BE2C (cell line): ENCODE data around the gene STXBP5.

Source experiments
- DNase-seq: peaks from one replicate; pipeline ENCODE4 v3.0.0-alpha.2; 2020
- H3K27me3 ChIP-seq: fragments of 250-450 bp; sonication (Bioruptor Pico); 2 replicates; pipeline ENCODE4 v1.5.1; 2020; ENCODE audit warnings: mild to moderate bottlenecking
- H3K36me3 ChIP-seq: fragments of 250-450 bp; sonication (Bioruptor Pico); 2 replicates; pipeline ENCODE4 v1.5.1; 2020; ENCODE audit warnings: mild to moderate bottlenecking
- H3K4me1 ChIP-seq: fragments of 250-450 bp; sonication (Bioruptor Pico); 2 replicates; pipeline ENCODE4 v1.5.1; 2020
- H3K4me3 ChIP-seq: 2 replicates; pipeline ENCODE4 v1.5.1; 2011; ENCODE audit warnings: low read depth, low read length
- H3K9me3 ChIP-seq: fragments of 250-450 bp; sonication (Bioruptor Pico); 2 replicates; pipeline ENCODE4 v1.5.1; 2020
- CTCF ChIP-seq: IDR thresholded peaks from 2 replicates; pipeline ENCODE4 v1.5.1; 2012; ENCODE audit warnings: mild to moderate bottlenecking, low read depth, low read length

The STXBP5 gene

GRCh38 chr6:147204843-147205311, 660 bp downstream of the STXBP5 start:
- no peak for DNase-seq
- H3K27me3 ChIP-seq = no peaks in the 10 kb centered on the region
- no peaks in the 10 kb centered on the region; the same call in none of the 2 replicates for H3K36me3 ChIP-seq
- TF ChIP-seq CTCF = no peak
- H3K4me1 ChIP-seq = peaks cover 4% of the 10 kb centered on the region
- peak overlapping the region; percentile 88 for H3K4me3 ChIP-seq
- no peaks in the 10 kb centered on the region for H3K9me3 ChIP-seq

DNA sequence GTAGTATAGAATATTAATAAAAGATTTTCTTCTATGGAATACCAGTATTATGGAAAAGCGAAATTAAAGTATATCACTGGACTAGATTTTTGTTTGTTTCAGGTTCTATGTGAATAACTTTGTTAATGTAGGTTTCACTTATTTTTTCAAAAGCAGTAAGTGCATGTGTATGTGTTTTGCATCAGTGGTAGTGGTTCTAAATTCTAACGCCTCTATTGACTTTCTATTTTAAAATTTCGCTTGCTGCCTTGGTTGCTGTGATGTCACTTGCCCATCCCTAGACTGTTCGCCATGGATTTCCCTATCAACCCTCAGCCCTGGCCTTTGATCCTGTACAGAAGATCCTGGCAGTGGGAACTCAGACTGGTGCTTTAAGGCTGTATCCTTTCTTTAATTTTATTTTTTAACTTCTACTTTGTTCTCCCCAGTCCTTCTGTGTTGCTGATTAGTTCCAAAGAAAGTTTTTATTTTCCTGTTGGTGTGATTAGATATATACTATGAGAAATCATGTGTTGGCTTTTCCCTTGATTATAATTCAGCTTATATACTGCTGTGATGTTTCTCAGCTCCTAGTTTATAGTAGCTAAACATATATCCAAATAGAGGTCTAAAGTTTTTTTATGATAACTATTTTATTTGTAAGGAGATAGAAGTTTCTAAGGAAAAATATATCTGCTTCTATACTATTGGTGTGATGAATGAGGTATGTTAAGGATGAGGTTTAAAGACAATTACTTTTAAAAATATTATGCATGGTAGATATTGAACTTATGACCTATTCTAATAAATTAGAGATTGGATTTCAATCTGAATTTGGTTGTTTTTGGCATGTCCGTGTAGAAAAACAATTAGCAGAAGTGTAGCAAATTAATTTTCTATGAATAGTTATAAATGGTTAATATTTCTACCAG, 1.7 kb downstream of the STXBP5 start:
- DNase-seq = peak; percentile 47
- Histone ChIP-seq H3K27me3 (no peaks in the 10 kb centered on the region), H3K9me3 (no peaks in the 10 kb centered on the region), H3K4me1 (peaks cover 4% of the 10 kb centered on the region), H3K4me3 (peak overlapping the region; percentile 88), H3K36me3 (peaks cover 8% of the 10 kb centered on the region)
- no peak for TF ChIP-seq CTCF

GRCh38 chr6:147207351-147207750, 3.1 kb downstream of the STXBP5 start:
- Histone ChIP-seq H3K27me3 (no peaks in the 10 kb centered on the region), H3K9me3 (no peaks in the 10 kb centered on the region), H3K4me1 (peaks cover 7% of the 10 kb centered on the region), H3K4me3 (peak overlapping the region; percentile 88), H3K36me3 (peaks cover 18% of the 10 kb centered on the region)
- no peak for TF ChIP-seq CTCF
- no peak for DNase-seq

DNA sequence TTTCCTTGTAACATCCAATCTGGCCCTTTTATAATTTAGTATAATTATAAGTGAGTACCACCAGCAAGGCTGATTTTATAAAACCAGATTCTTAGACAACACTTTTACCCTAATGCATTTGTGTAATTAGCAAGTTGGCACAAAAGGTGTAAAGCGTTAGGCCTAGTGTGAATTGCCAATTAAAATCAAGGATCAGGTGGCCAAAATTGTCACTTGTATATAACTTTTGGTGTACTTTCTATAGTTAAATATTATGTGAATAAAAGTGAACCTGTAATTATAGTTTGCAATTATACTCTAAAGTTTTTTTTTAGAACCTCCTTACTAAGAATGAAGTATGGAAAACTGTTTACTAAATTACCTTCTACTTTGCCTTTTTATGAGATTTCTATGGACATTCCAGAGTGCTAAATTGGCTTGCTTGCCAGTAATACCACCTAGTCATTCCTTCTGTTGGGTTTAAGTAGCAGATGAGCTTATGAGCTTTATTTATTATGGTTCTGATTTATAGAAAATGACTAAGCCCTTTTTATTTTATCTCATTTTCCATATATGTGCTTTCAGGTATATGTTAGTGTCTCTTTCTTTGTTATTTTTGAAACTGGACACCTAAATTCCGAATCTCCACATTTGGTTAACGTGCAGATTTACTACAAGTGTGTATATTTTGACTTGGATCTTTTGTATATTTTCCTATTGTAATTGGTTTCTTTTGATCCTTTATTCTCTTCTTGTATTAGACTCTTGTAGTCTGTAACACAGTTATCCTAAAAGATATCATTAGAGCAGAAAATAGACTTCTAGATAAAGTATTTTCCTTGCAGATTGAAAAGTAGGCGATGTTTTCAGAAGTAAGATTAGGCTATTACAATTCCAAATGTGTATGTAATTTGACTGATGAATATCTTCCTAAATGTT, 3.9 kb downstream of the STXBP5 start:
- peaks cover 7% of the 10 kb centered on the region for H3K4me1 ChIP-seq
- TF ChIP-seq CTCF = no peak
- H3K36me3 ChIP-seq = peaks cover 19% of the 10 kb centered on the region
- no peaks in the 10 kb centered on the region for H3K27me3 ChIP-seq
- H3K9me3 ChIP-seq = no peaks in the 10 kb centered on the region
- peak overlapping the region; percentile 88 for H3K4me3 ChIP-seq
- DNase-seq = no peak

GRCh38 chr6:147209762-147210449, 5.7 kb downstream of the STXBP5 start:
- no peak overlapping the region for H3K4me3 ChIP-seq
- H3K36me3 ChIP-seq = peaks cover 29% of the 10 kb centered on the region
- no peaks in the 10 kb centered on the region for H3K9me3 ChIP-seq
- peaks cover 7% of the 10 kb centered on the region for H3K4me1 ChIP-seq
- TF ChIP-seq CTCF = no peak
- H3K27me3 ChIP-seq = no peaks in the 10 kb centered on the region
- DNase-seq = no peak
